GM19468 (cell line): ENCODE measurements around the gene RBPMS2.

ENCODE experiments used
- ATAC-seq: cut with Tn5 transposase; IDR thresholded peaks from one replicate; pipeline ENCODE4 v1.9.1; 2021; ENCODE audit warnings: mild to moderate bottlenecking, moderate library complexity, moderate number of reproducible peaks; ENCODE audit not compliant: unreplicated experiment; ENCODE audit errors: extremely low read depth

Gene RBPMS2

GRCh38 chr15:64698823-64699222 is 76.6 kb downstream of the RBPMS2 start:
- no peak for ATAC-seq

DNA sequence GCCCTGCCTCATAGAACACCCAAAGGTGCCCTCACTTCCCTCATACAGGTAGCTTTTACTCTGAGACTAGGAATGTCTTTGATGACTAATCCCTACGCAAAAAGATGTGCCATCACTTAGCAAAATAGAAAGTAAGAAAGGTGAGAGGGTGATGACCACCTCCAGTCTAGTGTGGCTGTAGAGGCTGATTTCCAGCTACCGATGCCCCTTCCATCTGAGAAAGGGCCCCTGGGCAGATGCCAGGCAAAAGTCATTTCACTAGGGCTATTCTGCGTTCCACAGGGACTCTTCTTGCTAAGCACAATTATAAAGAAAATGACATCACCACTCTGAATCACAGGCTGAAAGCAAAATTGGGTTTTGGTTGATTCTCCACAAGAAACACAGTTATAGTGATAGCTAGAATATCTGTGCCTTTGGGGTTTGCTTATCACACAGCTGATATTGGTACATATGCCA is 77.4 kb downstream of the RBPMS2 start:
- ATAC-seq, result no peak

GRCh38 chr15:64696481-64696880 is 78.9 kb downstream of the RBPMS2 start:
- no peak for ATAC-seq

DNA sequence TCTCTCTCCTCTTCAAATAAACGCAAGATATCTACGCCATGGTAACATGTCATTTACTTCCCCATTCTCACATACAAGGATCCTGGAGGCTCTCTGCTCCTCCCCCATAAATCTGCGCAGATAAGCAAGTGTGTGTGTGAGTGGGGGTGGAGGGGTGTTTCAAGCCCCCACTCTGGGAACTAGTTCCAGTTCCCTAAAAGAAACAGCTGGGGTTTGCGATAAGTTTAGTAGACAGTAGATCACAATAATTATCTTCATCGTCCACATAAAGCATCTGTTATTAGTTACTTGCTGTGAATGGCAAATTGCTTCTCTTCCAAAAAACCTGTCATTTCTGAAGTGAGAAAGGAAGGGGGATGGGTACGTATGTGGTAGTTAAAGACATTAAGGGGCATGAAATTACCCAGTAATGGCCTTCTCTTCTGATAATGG is 79.8 kb downstream of the RBPMS2 start:
- no peak for ATAC-seq

GRCh38 chr15:64694816-64695215 is 80.6 kb downstream of the RBPMS2 start:
- ATAC-seq, result no peak

GRCh38 chr15:64693134-64693533 is 82.3 kb downstream of the RBPMS2 start:
- no peak for ATAC-seq

GRCh38 chr15:64691896-64692565 is 83.4 kb downstream of the RBPMS2 start:
- ATAC-seq, result no peak

GRCh38 chr15:64690578-64691296 is 84.7 kb downstream of the RBPMS2 start:
- no peak for ATAC-seq

DNA sequence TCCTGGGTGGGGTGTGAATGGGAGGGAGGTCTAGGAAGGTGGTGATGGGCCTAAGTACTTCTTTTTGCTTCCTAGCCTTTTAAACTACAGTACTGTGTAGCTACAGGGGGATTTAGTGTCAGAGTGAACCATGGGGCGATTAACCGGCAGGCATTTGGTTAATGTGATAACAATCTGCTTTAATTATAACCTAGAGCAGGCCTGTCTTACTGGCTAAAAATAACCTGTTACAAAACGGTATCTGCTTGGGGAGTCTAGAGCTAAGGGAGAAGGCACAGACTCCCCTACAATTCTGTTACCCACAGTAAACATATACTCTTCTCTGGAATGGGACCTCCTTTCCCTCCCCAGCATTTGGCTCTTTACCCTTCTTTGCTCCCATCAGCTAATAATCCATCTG is 85.4 kb downstream of the RBPMS2 start:
- no peak for ATAC-seq
